Measurements from ENCODE around the gene KCTD16.

The KCTD16 gene

DNA sequence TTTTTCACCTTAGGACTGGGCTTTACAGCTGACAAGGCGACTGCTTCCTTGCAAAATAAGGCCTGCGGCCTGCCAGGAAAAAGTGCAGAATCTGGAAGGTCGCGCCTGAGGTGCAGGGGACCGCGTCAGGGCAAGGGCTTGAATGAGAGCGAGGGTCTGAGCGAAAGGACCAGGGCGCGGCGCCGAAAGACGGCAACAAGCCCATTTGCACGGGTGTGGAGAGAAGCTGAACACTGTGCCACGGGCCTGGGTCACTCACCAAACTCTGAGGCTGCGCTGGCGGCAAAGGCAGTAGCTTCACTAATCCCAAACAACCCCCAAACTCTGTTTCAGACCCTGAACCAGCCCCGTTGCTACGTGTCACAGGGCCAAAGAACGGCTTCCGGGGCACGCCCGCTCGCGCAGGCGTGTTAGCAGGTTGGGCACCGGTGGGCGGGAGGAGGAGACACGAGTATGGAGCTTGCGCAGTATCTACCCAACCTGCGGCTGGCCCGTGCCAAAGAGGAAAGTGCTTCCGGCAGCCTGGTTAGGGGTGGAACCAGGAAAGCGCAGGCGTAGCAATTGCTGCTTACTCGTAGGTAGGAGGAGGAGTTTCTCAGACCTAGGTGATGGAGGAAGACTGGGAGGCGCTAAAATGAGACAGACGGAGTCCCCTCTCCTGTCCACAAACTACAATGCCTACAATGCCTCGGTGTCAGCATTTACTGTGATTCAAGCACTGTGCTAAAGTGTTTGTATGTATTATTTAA is at the start of gene KCTD16, which contains the start of gene YIPF5:
Gene KCTD16 (plus strand): TSS at position 598 of the 749 bp plus-strand sequence.
Gene YIPF5 (minus strand): TSS at position 384 of the 749 bp plus-strand sequence. CDS start 704 bp downstream, outside the sequence.
- FAIRE-seq (peak; percentile 100), DNase-seq (ENCODE audit: insufficient read length, low spot score) (peak; percentile 81)
- TF ChIP-seq POLR2A (IDR thresholded peaks at IDR 0.05; ENCODE audit: low read depth, low read length): peak; percentile 36; the same call in 1 of the 2 replicates

DNA sequence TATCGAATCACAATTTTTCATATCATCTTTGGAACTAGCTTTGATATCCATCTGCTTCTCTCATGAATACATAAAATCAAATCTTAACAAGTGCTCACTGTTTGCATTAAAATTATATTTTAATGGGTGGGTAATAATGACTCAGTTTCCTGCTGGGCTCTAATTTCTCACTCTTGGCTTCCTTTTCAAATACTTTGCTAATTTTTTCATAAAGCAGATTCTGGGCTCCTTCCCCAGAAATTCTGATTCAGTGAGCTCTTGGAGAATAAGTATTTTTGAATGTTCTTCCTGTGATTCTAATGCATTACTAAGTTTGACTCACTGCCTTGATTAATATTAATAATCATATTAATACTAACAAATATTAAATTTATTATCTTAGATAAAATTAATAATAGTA is 49.1 kb upstream of the KCTD16 start:
- no peak for TF ChIP-seq POLR2A (IDR thresholded peaks at IDR 0.05; ENCODE audit: low read depth, low read length)
- FAIRE-seq (no peak), DNase-seq (ENCODE audit: insufficient read length, low spot score) (no peak)

DNA sequence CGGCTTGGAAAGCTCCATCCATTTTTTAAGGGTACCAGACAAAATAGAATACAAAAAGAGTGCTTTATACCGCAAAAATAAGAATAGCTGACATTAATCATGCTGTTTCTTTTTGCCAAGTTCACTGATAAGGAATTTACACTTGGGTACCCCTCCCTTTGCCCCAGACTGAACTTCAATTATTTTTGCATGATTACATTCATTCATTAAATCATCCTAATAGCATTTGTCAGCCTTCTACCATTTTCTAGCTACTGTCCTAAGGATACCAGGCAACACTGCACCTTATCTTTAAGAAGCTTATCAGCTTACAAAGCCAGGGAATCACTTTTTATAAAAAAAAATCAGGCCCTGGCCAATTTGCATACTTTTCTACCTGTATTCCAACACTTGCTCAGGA is 48.6 kb upstream of the KCTD16 start:
- no peak for FAIRE-seq
- DNase-seq (ENCODE audit: insufficient read length, low spot score): no peak
- TF ChIP-seq POLR2A (IDR thresholded peaks at IDR 0.05; ENCODE audit: low read depth, low read length): no peak

- FAIRE-seq (no peak), DNase-seq (ENCODE audit: insufficient read length, low spot score) (no peak)
- no peak for TF ChIP-seq POLR2A (IDR thresholded peaks at IDR 0.05; ENCODE audit: low read depth, low read length)
Observed at GRCh38 chr5:144122641-144123040, 48.0 kb upstream of the KCTD16 start.

- TF ChIP-seq POLR2A (IDR thresholded peaks at IDR 0.05; ENCODE audit: low read depth, low read length): no peak
- DNase-seq (ENCODE audit: insufficient read length, low spot score) (no peak), FAIRE-seq (no peak)
Observed at GRCh38 chr5:144125163-144125726, 45.4 kb upstream of the KCTD16 start.

GRCh38 chr5:144126707-144127106 is 44.0 kb upstream of the KCTD16 start:
- no peak for DNase-seq (ENCODE audit: insufficient read length, low spot score)
- FAIRE-seq: no peak
- no peak for TF ChIP-seq POLR2A (IDR thresholded peaks at IDR 0.05; ENCODE audit: low read depth, low read length)

DNA sequence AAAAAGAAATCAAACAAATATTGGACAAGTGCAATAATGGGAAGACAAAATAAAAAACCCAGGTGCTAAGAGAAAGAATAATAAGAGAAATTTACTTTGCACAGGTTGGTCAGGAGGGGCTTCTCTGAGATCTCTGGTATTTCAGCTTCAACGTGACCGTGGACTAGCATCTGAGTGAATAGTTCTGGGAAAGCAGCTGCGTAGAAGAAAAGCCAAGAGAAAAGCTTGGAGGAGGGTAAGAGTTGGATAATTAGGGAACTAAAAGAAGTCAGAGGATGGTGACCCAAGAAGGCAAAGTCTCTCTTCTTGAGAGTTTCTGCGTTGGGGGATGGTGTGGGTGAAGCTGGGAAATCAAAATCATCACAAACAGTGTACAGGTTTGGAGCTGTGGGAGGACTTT is 41.8 kb upstream of the KCTD16 start:
- no peak for TF ChIP-seq POLR2A (IDR thresholded peaks at IDR 0.05; ENCODE audit: low read depth, low read length)
- no peak for FAIRE-seq
- no peak for DNase-seq (ENCODE audit: insufficient read length, low spot score)

GRCh38 chr5:144130306-144130705 is 40.4 kb upstream of the KCTD16 start:
- TF ChIP-seq POLR2A (IDR thresholded peaks at IDR 0.05; ENCODE audit: low read depth, low read length): no peak
- DNase-seq (ENCODE audit: insufficient read length, low spot score): no peak
- FAIRE-seq: no peak

DNA sequence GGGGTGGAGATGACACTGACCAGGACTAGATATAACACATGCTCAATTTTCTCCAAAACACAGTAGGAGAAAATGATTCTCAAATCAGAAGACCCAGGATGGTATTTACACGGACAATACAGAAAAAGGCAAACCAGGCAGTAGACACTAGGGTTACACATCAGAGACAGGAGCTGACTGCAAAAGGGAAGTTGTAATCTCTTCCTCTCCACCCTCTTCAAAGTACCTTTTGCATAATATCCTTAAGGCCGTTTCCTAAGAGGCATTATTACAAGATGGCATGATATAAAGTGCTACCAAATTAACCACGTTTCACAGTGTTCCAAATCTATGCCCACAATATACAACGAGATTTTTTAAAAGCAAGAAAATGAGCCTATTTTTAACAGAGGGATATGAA is 39.4 kb upstream of the KCTD16 start:
- FAIRE-seq: no peak
- no peak for TF ChIP-seq POLR2A (IDR thresholded peaks at IDR 0.05; ENCODE audit: low read depth, low read length)
- DNase-seq (ENCODE audit: insufficient read length, low spot score): no peak

GRCh38 chr5:144133050-144133633 is 37.5 kb upstream of the KCTD16 start:
- peak; percentile 84 for FAIRE-seq
- TF ChIP-seq POLR2A (IDR thresholded peaks at IDR 0.05; ENCODE audit: low read depth, low read length): no peak
- no peak for DNase-seq (ENCODE audit: insufficient read length, low spot score)

DNA sequence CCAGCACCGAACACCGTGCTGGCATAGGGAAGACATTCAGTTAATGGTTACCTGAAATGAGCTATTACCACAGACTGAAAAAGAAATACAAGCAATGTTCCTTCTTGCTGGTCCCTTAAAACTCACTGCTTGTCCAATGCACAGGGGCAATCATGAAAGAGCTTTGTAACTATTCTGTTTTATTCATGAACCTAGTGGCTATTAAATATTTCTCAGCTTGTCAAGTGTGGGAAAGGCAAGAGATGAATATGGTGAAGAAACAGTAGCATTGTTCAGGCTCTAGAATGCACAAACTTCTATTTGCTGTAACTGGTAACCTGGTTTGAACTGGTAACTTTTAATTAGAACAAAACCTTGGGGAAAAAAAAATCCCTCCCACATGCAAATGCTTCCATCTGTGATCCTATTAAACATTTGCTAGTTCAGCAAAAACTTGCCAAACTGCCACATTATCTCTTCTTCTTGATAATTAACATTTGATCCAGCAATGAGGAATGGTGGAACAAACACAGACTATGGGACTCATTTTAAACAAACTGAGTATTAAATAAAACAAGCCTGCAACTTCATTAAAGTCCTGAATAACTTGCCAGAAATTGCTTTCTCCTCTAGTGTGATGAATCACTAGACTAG is 36.4 kb upstream of the KCTD16 start:
- no peak for DNase-seq (ENCODE audit: insufficient read length, low spot score)
- FAIRE-seq: no peak
- TF ChIP-seq POLR2A (IDR thresholded peaks at IDR 0.05; ENCODE audit: low read depth, low read length): no peak

- no peak for TF ChIP-seq POLR2A (IDR thresholded peaks at IDR 0.05; ENCODE audit: low read depth, low read length)
- FAIRE-seq: no peak
- DNase-seq (ENCODE audit: insufficient read length, low spot score): no peak
Observed at GRCh38 chr5:144135113-144135762, 35.4 kb upstream of the KCTD16 start.

GRCh38 chr5:144139586-144139985 is 31.1 kb upstream of the KCTD16 start:
- no peak for DNase-seq (ENCODE audit: insufficient read length, low spot score)
- no peak for TF ChIP-seq POLR2A (IDR thresholded peaks at IDR 0.05; ENCODE audit: low read depth, low read length)

DNA sequence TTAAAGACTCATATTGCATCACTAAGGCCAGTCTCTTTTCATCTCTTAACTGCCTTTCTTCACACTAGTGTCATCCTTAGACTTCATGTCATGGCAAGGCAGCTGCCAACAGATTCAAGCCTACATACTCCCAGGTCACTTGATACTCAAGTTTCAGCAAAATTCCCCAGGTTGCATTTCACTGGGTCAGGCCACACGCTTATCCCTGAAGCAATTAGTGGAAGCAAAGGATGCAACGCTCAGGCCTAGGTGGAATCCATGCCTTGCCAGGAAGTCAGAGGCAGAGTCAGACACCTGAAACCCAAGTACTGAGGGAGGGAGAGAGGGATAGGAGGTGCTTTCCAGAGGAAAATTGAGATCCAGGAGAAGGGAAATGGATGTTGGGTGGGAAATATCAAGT is 29.1 kb upstream of the KCTD16 start:
- FAIRE-seq: no peak
- TF ChIP-seq POLR2A (IDR thresholded peaks at IDR 0.05; ENCODE audit: low read depth, low read length): no peak
- DNase-seq (ENCODE audit: insufficient read length, low spot score): no peak

More at GRCh38 chr5:144139586-144139985, 31.1 kb upstream of the KCTD16 start:
- no peak for FAIRE-seq

Data from H54 (cell line).